Activated CD8-positive, alpha-beta memory T cell treated with anti-CD3 and anti-CD28 coated beads for 1 hour (primary cell): ENCODE measurements around the gene NEURL3.
"Not testable (repeated sequence)": the region's sequence is repeated elsewhere in the genome, so short reads cannot be mapped to it uniquely, and the experiment has no call there.

Experiments
- DNase-seq, 2 donors: peaks; one replicate each; pipeline ENCODE4 v3.0.0-alpha.2; 2020; ENCODE audit warnings: low read depth in 1 of 2; ENCODE audit errors: extremely low read depth in 1 of 2

NEURL3 gene

GRCh38 chr2:96508521-96509113, 3.5 kb upstream of the NEURL3 start:
- no peak for DNase-seq

GRCh38 chr2:96507957-96508520, 2.9 kb upstream of the NEURL3 start:
- peak; percentile 79 to 88 for DNase-seq

DNA sequence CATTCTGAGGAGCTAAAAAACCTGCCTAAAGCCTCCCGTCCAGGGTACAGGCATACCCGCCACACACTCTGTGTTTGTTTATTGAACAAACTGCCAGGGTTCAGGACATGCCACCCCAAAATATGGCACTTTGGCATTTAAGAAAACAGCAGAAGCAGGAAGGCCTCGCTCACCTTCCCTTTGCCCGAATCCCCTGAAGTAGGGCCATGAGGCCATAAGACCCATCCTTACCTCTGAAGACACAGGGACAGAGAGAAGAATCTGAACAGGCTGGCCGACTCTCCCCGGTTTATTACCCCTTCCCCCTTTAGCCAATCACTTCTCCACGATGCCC, 1.7 kb upstream of the NEURL3 start:
- DNase-seq, result no peak

DNA sequence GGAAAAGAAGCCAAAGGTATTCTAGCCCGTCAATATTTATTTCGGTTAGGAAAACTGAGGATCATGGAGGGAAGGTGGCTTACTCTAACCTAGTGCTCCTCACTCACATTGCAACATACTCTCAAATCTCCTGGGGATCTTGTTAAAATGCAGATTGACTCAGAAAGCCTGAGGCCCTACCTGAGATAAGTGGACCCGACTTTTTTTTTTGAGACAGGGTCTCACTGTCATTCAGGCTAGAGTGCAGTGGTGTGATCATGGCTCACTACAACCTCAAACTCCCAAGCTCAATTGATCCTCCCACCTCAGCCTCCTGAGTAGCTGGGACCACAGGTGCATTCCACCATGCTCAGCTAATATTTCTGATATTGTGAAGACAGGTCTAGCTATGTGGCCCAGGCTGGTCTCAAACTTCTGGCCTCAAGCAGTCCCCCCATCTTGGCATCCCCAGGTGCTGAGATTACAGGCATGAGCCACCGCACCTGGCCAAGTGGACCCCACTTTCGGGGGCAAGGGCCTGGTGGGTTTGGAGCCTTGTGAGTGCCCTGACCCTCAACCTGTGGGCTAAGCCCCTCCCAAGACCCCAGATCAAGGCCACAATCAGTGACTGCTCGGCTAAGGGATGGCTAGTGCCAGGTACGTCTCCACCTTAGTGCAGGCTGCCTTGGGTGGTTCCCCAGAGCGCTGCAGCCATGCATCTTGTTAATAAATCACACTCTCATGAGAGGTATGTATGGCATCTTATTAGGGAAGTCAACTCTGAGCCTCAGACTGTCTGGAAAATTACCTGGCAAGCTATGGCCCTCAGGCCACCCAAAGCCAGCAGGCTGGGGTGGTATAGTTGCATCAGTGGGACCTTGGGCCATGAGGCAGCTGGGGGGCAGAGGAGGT, 1.1 kb upstream of the NEURL3 start:
- no peak for DNase-seq

DNA sequence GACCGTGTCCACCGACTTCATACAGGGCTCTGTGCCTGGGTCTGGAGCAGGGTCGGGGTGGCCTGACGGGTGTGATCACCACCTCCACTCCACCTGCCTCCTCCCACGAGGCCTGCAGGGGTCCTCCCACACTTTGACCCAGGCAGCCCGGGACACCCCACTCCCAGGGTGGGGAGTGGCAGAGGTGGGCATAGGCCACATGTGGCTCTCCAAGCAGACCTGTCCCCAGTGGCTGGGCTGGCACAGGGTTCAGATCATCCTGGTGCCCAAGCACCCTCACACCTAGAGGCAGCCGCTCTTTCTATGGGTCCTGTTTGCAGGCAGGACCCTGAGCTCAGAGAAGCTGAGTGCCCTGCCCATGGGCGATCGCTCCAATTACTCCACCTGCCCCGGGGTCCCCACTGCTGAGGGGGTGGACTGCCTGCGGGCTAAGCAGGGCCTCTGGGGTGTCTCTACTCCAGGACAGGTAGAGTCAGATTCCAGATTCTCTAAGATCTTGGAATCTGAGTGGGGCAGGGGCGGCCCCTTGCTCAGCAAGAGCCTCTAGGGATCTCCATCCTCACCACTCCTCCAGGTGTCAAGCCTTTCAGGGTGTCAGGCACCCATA, 1.4 kb downstream of the NEURL3 start:
- no peak for DNase-seq

GRCh38 chr2:96502891-96503636, 2.1 kb downstream of the NEURL3 start:
- DNase-seq, result no peak

DNA sequence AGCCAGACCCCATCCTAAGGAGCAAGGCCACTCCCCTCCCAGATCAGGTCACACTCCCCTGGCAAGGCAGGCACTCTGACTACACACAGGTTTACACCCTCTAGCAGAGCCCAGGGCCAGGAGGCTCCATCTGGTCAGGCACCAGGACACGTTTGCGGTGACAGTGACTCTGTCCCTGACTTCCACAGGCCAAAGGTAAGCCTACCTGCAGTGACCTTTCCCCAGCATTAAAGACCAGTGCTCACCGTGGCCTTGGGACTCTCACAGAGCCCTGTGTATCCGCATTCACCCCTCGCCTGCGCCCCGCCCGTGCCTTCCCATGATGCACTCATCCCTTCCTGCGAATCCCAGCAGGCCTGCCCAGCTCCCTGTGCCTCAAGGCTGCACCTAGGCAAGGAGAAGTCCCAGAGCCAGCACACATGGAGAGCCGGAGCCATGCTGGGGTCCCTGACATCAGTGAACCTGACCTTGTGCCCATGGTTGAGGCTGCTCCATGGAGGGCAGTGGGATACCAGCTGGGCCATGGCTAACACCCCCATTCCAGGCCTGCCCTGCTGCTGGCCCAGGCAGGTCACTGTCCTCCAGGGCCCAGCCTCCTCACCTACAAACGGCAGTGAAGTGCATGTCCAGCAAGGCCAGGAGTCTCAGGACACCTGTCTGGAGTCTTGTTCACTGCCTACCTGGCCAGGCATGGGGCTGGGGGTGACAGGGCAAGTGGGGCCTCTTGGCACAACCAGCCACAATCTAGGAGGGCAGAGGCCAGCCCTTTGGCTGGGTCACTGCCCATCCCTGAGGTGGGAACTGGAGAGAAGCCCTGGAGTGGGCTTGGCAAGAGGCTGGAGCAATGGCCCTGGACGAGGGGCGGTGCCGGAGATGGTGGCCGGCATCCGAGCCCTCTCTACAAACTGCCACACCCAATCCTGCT, 3.0 kb downstream of the NEURL3 start:
- DNase-seq, result no peak

GRCh38 chr2:96501471-96501874, 3.7 kb downstream of the NEURL3 start:
- DNase-seq, result no peak

DNA sequence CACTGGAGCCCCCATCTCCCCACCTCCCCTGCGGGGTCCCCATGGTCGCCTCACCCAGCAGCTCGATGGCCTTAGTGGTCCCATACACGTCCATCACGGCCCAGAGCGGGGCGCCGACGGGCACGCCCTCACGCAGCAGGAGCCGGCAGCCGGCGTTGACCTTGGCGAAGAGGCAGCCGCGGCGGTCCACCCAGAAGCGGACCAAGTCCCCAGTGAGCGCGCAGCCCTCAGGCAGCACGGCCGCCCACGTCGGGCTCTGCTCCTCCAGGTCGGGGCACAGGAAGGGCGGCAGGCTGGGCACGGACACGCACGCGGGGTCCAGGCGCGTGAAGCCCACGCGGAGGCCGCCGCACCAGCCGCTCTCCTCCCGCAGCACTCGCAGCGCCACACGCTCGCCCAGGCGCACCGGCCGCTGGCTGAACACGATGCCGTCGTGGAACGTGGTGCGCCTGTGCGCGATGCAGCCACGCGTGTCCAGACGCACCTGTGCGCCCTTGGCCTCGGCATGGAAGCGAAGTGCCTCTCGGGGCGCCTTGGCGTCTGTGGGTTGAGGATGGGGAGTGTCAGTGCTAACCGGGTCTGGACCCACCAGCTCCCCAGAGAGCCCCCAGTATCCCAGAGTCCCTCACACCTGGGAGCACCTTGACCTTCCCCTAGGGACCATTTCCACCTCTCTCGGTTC, 4.6 kb downstream of the NEURL3 start:
- no peak for DNase-seq

DNA sequence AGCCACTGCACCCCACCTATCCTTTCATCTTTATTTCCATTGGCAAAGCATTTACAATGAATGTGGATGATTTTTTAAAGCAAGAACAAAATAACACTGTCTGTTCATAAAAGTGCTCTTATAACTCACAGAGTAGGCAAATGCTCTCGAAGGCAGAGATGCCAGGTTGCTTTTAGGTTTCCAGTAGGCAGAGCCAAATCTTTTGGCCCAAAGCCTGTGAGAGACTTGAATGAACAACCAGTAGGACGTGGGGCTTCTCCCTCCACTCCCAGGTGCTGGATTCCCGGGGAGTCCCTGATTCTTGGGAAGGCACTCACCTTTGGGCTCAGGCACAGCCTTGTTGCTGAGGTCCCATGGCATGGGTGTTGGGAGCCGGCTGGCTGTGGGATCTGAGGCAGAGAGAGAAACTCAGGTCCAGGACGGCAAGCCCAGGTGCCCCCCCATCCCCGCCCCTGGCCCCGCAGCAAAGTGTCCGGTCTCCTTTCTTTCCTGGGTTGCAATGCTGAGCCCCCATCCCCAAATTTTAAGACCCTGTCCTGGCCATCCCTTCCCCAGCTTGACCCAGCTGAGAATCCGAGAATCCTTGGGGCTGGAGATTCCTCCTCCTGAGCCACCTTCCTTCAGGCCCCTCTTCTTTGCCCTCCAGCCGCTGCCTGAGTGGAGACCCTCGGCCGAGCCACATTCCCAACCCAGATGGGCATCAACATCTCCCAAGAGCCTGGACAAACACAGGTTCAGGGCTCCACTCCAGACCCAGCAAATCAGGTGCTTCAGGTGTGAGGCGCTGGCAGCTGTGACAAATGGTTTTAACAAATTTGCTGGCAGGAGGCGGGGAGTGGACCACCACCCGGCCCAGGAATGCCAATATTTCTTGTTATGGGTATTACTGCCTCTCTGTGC, 5.8 kb downstream of the NEURL3 start:
- DNase-seq, result no peak

- DNase-seq, result not testable (repeated sequence)
Measured at GRCh38 chr2:96498611-96499010, 6.5 kb downstream of the NEURL3 start.

DNA sequence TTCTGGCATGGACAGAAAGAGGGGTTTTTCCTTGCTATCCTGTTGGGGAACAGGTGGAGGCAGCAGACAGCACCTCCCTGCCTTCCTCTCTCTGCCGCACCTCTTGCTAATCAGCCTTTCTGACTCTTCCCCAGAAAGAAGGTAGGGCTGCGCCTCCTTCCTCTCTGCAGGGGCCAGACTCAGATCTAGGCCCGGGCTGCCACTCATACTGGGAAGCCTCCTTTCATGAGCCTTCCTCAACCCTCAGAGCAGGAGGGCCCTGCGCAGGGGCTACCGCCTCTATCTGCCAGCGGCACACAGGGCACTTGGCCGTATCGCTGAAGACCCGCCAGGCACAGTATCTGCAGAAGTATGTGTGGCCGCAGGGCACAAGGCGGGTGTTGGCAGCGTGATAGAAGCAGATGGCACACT, 7.1 kb downstream of the NEURL3 start:
- no peak for DNase-seq

GRCh38 chr2:96495982-96496629, 9.1 kb downstream of the NEURL3 start:
- DNase-seq, result no peak

DNA sequence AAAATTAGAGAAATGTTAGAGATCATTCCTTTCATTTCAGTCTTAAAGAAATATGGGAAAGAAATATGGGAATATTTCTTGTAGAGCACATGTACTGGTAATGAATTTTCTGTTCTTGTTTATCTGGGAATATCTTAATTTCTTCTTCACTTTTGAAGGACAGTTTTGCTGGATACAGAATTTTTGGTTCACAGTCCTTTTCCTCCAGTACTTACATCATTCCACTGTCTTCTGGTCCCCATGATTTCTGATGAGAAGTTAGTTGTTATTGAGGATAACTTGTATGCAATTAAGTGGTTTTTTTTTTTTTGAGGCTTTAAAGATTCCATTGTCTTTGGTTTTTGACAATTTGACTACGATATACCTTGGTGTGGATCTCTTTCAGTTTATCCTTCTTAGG, 11.0 kb downstream of the NEURL3 start:
- DNase-seq, result no peak

GRCh38 chr2:96493072-96493471, 12.1 kb downstream of the NEURL3 start:
- no peak for DNase-seq

DNA sequence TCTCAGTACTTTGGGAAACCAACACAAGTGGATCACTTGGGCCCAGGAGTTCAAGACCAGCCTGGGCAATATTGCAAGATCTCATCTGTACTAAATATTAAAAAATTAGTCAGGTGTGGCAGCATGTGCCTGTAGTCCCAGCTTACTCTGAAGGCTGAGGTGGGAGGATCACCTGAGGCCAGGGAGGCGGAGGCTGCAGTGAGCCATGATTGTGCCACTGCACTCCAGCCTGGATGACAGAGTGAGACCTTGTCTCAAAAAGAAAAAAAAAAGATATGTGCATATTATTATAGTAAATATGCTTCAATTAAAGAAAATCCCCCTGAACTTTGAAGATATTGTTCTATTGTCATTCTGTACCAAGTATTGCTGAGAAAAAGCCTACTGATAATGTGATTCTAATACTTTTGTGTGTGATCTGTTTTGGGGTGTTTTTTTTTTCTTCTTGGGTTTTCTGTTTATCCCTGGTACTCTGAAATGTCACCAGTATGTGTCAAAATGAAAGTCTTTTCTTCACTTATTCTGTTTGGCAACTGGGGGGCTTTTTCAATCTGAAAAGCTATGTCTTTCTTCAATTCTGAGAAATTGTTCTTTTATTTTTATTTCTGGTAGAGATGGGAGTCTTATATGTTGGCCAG, 13.2 kb downstream of the NEURL3 start:
- DNase-seq, result no peak

GRCh38 chr2:96489663-96490062, 15.5 kb downstream of the NEURL3 start:
- DNase-seq, result no peak

GRCh38 chr2:96489261-96489660, 15.9 kb downstream of the NEURL3 start:
- DNase-seq, result no peak
